ENCODE results near the gene SEC24C. TPM values are rescaled to one million over a fixed set of nuclear protein-coding genes. Genes with fewer than 3 reads are reported as not detected.
A peak's percentile ranks its signal among the peaks of the same experiment; 100 is the strongest.

Gene SEC24C
- total and polyA plus RNA-seq, 2 of the 4 experiments (the other 2 are of a cell fraction) = 74.2 to 88.9 TPM

DNA sequence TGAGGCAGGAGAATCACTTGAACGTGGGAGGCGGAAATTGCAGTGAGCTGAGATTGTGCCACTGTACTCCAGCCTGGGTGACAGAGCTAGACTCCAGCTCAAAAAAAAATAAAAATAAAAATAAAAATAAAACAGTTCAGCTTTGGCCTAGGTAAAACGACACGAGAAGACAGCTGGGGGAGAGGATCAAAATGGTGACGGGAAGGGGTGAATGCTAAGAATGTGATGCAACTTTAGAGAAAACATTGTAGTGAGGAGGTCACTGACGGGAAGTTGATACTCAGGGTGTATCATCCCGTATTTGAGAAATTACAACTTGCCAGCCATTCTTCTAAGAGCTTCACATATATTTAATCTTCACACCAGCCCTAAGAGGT is 66.2 kb downstream of the SEC24C start:
- H3K36me3 ChIP-seq (ENCODE audit: control insufficient read depth, insufficient read depth, low read length) = peaks cover 48% of the 10 kb centered on the region
- H2AFZ ChIP-seq (replicated peaks; ENCODE audit: low read length, poor library complexity) = no peak overlapping the region
- H2AK9ac ChIP-seq (replicated peaks; ENCODE audit: low read depth, low read length, poor library complexity) = peak overlapping the region; percentile 84
- no TSS peak for BruUV-seq (replicated peaks)
- TF ChIP-seq CHD1 (IDR thresholded peaks at IDR 0.05; ENCODE audit: low read depth, low read length) = no peak
- TF ChIP-seq CEBPB (IDR thresholded peaks at IDR 0.05; ENCODE audit: low read depth, low read length) = 0 out of 2 replicates have a peak, but pooled peaks have one; percentile 19
- H2AK5ac ChIP-seq (ENCODE audit: low read depth, low read length) = no peak overlapping the region
- ChIA-PET CTCF (interaction anchor here (0.8 kb wide), 1 partner anchor 70 kb away, joined by 4 read pairs; no protein-coding TSS in a partner anchor), POLR2A (ENCODE audit: unreplicated experiment) (no interaction called here)
- no peaks in the 10 kb centered on the region for H3K9me3 ChIP-seq (ENCODE audit: control insufficient read depth, insufficient read depth, low read length)
- peak overlapping the region; percentile 62; the same call in 1 of the 2 replicates for H3K23ac ChIP-seq (ENCODE audit: low read depth, low read length)
- H3K9me1 ChIP-seq (ENCODE audit: insufficient read depth, low read length) = peaks cover 20% of the 10 kb centered on the region
- no peak overlapping the region for H2BK5ac ChIP-seq (ENCODE audit: low read depth, low read length, poor library complexity, severe bottlenecking)
- H4K5ac ChIP-seq (ENCODE audit: low read depth, low read length) = no peak overlapping the region
- no peak overlapping the region for H3K56ac ChIP-seq (ENCODE audit: extremely low read depth, insufficient read depth, low read length)
- H4K20me1 ChIP-seq (ENCODE audit: insufficient read depth, low read length) = no peaks in the 10 kb centered on the region
- 0 out of 2 replicates have a peak, but pooled peaks cover 4% of the 10 kb centered on the region for H3K4me1 ChIP-seq (ENCODE audit: control insufficient read depth, insufficient read depth, low read length)
- no peak overlapping the region for H2BK15ac ChIP-seq (ENCODE audit: low read depth, low read length)
- H2BK20ac ChIP-seq (ENCODE audit: low read depth, low read length) = no peak overlapping the region
- DNase-seq = no peak
- H4K91ac ChIP-seq (ENCODE audit: insufficient read depth, low read depth, low read length) = no peak overlapping the region
- no peak overlapping the region for H3K18ac ChIP-seq (ENCODE audit: low read depth, low read length)
- H3K27me3 ChIP-seq (ENCODE audit: control insufficient read depth, insufficient read depth, low read length) = no peaks in the 10 kb centered on the region
- peak overlapping the region in 1 of 2 experiments; percentile 63; a peak in 1 of 4 replicates for H4K8ac ChIP-seq (ENCODE audit: low read depth in 2 of 2, low read length in 2 of 2)
- in situ Hi-C loops (cut with MboI; ENCODE audit: low sequenced_read_pairs) (no loop called here), dilution Hi-C loops (cut with HindIII; ENCODE audit: low sequenced_read_pairs, unreplicated experiment) (no loop called here), intact Hi-C loops (cut with micrococcal nuclease) (no loop called here)
- peak overlapping the region; percentile 79; the same call in 1 of the 2 replicates for H3K4ac ChIP-seq (ENCODE audit: low read depth, low read length)
- peak overlapping the region; percentile 55; the same call in 1 of the 2 replicates for H3K14ac ChIP-seq (replicated peaks; ENCODE audit: low read depth, low read length)
- no peak overlapping the region for H3K27ac ChIP-seq (ENCODE audit: insufficient read depth, low read length)
- peak overlapping the region; percentile 96 for H3K4me2 ChIP-seq (ENCODE audit: low read depth, low read length)
- no peak for ATAC-seq (ENCODE audit: low read depth)
- no peak overlapping the region for H2BK120ac ChIP-seq (ENCODE audit: low read depth, low read length)
- no CpG with 5 or more reads among the region's 7 CpGs for WGBS, 2 experiments (ENCODE audit: extremely low coverage in 2 of 2, insufficient read length in 1 of 2)
- H3K79me1 ChIP-seq (ENCODE audit: low read depth in 1 of 2, low read length in 2 of 2) = peaks cover 14 to 49% of the 10 kb centered on the region in 2 experiments
- peak overlapping the region; percentile 63 for H3K9ac ChIP-seq (ENCODE audit: low read depth, low read length)
- peak overlapping the region; percentile 88 for H3K4me3 ChIP-seq (ENCODE audit: insufficient read depth, low read depth, low read length)

Measured in IMR-90 (cell line).